ENCODE measurements around the gene UBASH3A. TPM values are rescaled to one million over a fixed set of nuclear protein-coding genes. Genes with fewer than 3 reads are reported as not detected.

Gene UBASH3A
- total RNA-seq, 1 donor from 2014 or later = 86.0 TPM

- Mint-ChIP-seq H3K27ac (no peak overlapping the region), H3K4me1 (ENCODE audit: low read depth) (peaks cover 31% of the 10 kb centered on the region), H3K4me3 (ENCODE audit: low read depth) (no peak overlapping the region), H3K9me3 (no peaks in the 10 kb centered on the region), H3K36me3 (ENCODE audit: low read depth) (peaks cover under 1% of the 10 kb centered on the region), H3K27me3 (ENCODE audit: low read depth) (no peaks in the 10 kb centered on the region)
- intact Hi-C loops (cut with micrococcal nuclease) = loop anchor here (10.0 kb wide), 1 partner anchor 310 kb away; no protein-coding TSS in a partner anchor
- DNase-seq (ENCODE audit: low spot score) = no peak
Observed at GRCh38 chr21:42455196-42455595, 51.5 kb downstream of the UBASH3A start.

- DNase-seq (ENCODE audit: low spot score) = no peak
- H3K4me1 Mint-ChIP-seq (ENCODE audit: low read depth) = peaks cover 32% of the 10 kb centered on the region
- no peak overlapping the region for H3K27ac Mint-ChIP-seq
- intact Hi-C loops (cut with micrococcal nuclease) = loop anchor here (1.0 to 10.0 kb wide), 2 partner anchors 40 to 311 kb away; partner anchors contain the start of gene RSPH1
- no peak overlapping the region for H3K4me3 Mint-ChIP-seq (ENCODE audit: low read depth)
- H3K27me3 Mint-ChIP-seq (ENCODE audit: low read depth) = no peaks in the 10 kb centered on the region
- no peaks in the 10 kb centered on the region for H3K9me3 Mint-ChIP-seq
- H3K36me3 Mint-ChIP-seq (ENCODE audit: low read depth) = no peaks in the 10 kb centered on the region
Observed at GRCh38 chr21:42455754-42456440, 52.2 kb downstream of the UBASH3A start.

GRCh38 chr21:42456457-42456856 is 52.8 kb downstream of the UBASH3A start:
- no peaks in the 10 kb centered on the region for H3K36me3 Mint-ChIP-seq (ENCODE audit: low read depth)
- peak; percentile 39 for DNase-seq (ENCODE audit: low spot score)
- intact Hi-C loops (cut with micrococcal nuclease) = loop anchor here (1.0 to 10.0 kb wide), 2 partner anchors 40 to 312 kb away; partner anchors contain the start of gene RSPH1
- H3K4me1 Mint-ChIP-seq (ENCODE audit: low read depth) = peaks cover 33% of the 10 kb centered on the region
- no peaks in the 10 kb centered on the region for H3K27me3 Mint-ChIP-seq (ENCODE audit: low read depth)
- no peak overlapping the region for H3K4me3 Mint-ChIP-seq (ENCODE audit: low read depth)
- no peaks in the 10 kb centered on the region for H3K9me3 Mint-ChIP-seq
- H3K27ac Mint-ChIP-seq = peak overlapping the region; percentile 74

- peaks cover 46% of the 10 kb centered on the region for H3K4me1 Mint-ChIP-seq (ENCODE audit: low read depth)
- no peak overlapping the region for H3K4me3 Mint-ChIP-seq (ENCODE audit: low read depth)
- H3K9me3 Mint-ChIP-seq = no peaks in the 10 kb centered on the region
- no peak for DNase-seq (ENCODE audit: low spot score)
- H3K27ac Mint-ChIP-seq = no peak overlapping the region
- H3K36me3 Mint-ChIP-seq (ENCODE audit: low read depth) = peaks cover 2% of the 10 kb centered on the region
- intact Hi-C loops (cut with micrococcal nuclease) = loop anchor here (10.0 kb wide), 1 partner anchor 314 kb away; no protein-coding TSS in a partner anchor
- H3K27me3 Mint-ChIP-seq (ENCODE audit: low read depth) = no peaks in the 10 kb centered on the region
Observed at GRCh38 chr21:42459082-42459460, 55.4 kb downstream of the UBASH3A start.

GRCh38 chr21:42459546-42460215 is 56.0 kb downstream of the UBASH3A start:
- peaks cover 52% of the 10 kb centered on the region for H3K4me1 Mint-ChIP-seq (ENCODE audit: low read depth)
- H3K36me3 Mint-ChIP-seq (ENCODE audit: low read depth) = peaks cover 4% of the 10 kb centered on the region
- no peak overlapping the region for H3K27ac Mint-ChIP-seq
- no peak for DNase-seq (ENCODE audit: low spot score)
- intact Hi-C loops (cut with micrococcal nuclease) = loop anchor here (10.0 kb wide), 1 partner anchor 315 kb away; no protein-coding TSS in a partner anchor
- no peaks in the 10 kb centered on the region for H3K9me3 Mint-ChIP-seq
- H3K4me3 Mint-ChIP-seq (ENCODE audit: low read depth) = no peak overlapping the region
- H3K27me3 Mint-ChIP-seq (ENCODE audit: low read depth) = no peaks in the 10 kb centered on the region

- Mint-ChIP-seq H3K36me3 (ENCODE audit: low read depth) (peaks cover 4% of the 10 kb centered on the region), H3K4me3 (ENCODE audit: low read depth) (no peak overlapping the region), H3K4me1 (ENCODE audit: low read depth) (peaks cover 58% of the 10 kb centered on the region), H3K9me3 (no peaks in the 10 kb centered on the region), H3K27me3 (ENCODE audit: low read depth) (no peaks in the 10 kb centered on the region), H3K27ac (peak overlapping the region; percentile 23)
- no peak for DNase-seq (ENCODE audit: low spot score)
- intact Hi-C loops (cut with micrococcal nuclease) = no loop called here
Observed at GRCh38 chr21:42460391-42461184, 56.9 kb downstream of the UBASH3A start.

GRCh38 chr21:42461185-42461520 is 57.5 kb downstream of the UBASH3A start:
- H3K4me1 Mint-ChIP-seq (ENCODE audit: low read depth) = peaks cover 58% of the 10 kb centered on the region
- H3K4me3 Mint-ChIP-seq (ENCODE audit: low read depth) = no peak overlapping the region
- no peak for DNase-seq (ENCODE audit: low spot score)
- intact Hi-C loops (cut with micrococcal nuclease) = no loop called here
- H3K27ac Mint-ChIP-seq = no peak overlapping the region
- no peaks in the 10 kb centered on the region for H3K9me3 Mint-ChIP-seq
- H3K27me3 Mint-ChIP-seq (ENCODE audit: low read depth) = no peaks in the 10 kb centered on the region
- H3K36me3 Mint-ChIP-seq (ENCODE audit: low read depth) = peaks cover 4% of the 10 kb centered on the region

GRCh38 chr21:42461881-42462877 is 58.5 kb downstream of the UBASH3A start:
- Mint-ChIP-seq H3K4me1 (ENCODE audit: low read depth) (peaks cover 58% of the 10 kb centered on the region), H3K4me3 (ENCODE audit: low read depth) (no peak overlapping the region), H3K9me3 (no peaks in the 10 kb centered on the region), H3K36me3 (ENCODE audit: low read depth) (peaks cover 4% of the 10 kb centered on the region), H3K27me3 (ENCODE audit: low read depth) (no peaks in the 10 kb centered on the region), H3K27ac (no peak overlapping the region)
- intact Hi-C loops (cut with micrococcal nuclease) = no loop called here
- DNase-seq (ENCODE audit: low spot score) = no peak

GRCh38 chr21:42463861-42464515 is 60.3 kb downstream of the UBASH3A start:
- Mint-ChIP-seq H3K36me3 (ENCODE audit: low read depth) (peaks cover 4% of the 10 kb centered on the region), H3K9me3 (no peaks in the 10 kb centered on the region)

GRCh38 chr21:42465008-42465802 is 61.5 kb downstream of the UBASH3A start:
- Mint-ChIP-seq H3K9me3 (no peaks in the 10 kb centered on the region), H3K27me3 (ENCODE audit: low read depth) (peaks cover 1% of the 10 kb centered on the region), H3K36me3 (ENCODE audit: low read depth) (peaks cover 4% of the 10 kb centered on the region), H3K27ac (peak overlapping the region; percentile 74), H3K4me1 (ENCODE audit: low read depth) (peaks cover 62% of the 10 kb centered on the region), H3K4me3 (ENCODE audit: low read depth) (no peak overlapping the region)
- no peak for DNase-seq (ENCODE audit: low spot score)
- intact Hi-C loops (cut with micrococcal nuclease) = loop anchor here (5.0 kb wide), 1 partner anchor 62 kb away; no protein-coding TSS in a partner anchor

More at GRCh38 chr21:42463861-42464515, 60.3 kb downstream of the UBASH3A start:
- H3K27me3 Mint-ChIP-seq (ENCODE audit: low read depth) = peaks cover 1% of the 10 kb centered on the region
- intact Hi-C loops (cut with micrococcal nuclease) = no loop called here
- peak; percentile 66 for DNase-seq (ENCODE audit: low spot score)
- peak overlapping the region; percentile 94 for H3K27ac Mint-ChIP-seq
- H3K4me3 Mint-ChIP-seq (ENCODE audit: low read depth) = no peak overlapping the region
- H3K4me1 Mint-ChIP-seq (ENCODE audit: low read depth) = peaks cover 64% of the 10 kb centered on the region

GRCh38 chr21:42465803-42466127 is 62.1 kb downstream of the UBASH3A start:
- intact Hi-C loops (cut with micrococcal nuclease) = loop anchor here (5.0 kb wide), 1 partner anchor 62 kb away; no protein-coding TSS in a partner anchor
- Mint-ChIP-seq H3K27ac (no peak overlapping the region), H3K4me3 (ENCODE audit: low read depth) (no peak overlapping the region)

More at GRCh38 chr21:42465803-42466127, 62.1 kb downstream of the UBASH3A start:
- DNase-seq (ENCODE audit: low spot score) = no peak
- Mint-ChIP-seq H3K9me3 (no peaks in the 10 kb centered on the region), H3K36me3 (ENCODE audit: low read depth) (peaks cover 4% of the 10 kb centered on the region), H3K4me1 (ENCODE audit: low read depth) (peaks cover 57% of the 10 kb centered on the region), H3K27me3 (ENCODE audit: low read depth) (peaks cover 1% of the 10 kb centered on the region)

All from activated T-helper 2 cell treated with anti-CD3 and anti-CD28 coated beads, Interferon-gamma antibody, Interleukin-2, Interleukin-4, amounts not matched to agents 10 μg/mL and 5 μg/mL and 100 μg/mL, durations not matched to agents 14 hours and 24 hours and 36 hours (primary cell).